ENCODE data around the gene ADGRL2. TPM values are rescaled to one million over a fixed set of nuclear protein-coding genes. Genes with fewer than 3 reads are reported as not detected.

Gene ADGRL2
- polyA plus RNA-seq, 1 donor from 2014 or later = 190 TPM

- Histone ChIP-seq H4K20me1 (ENCODE audit: insufficient read depth) (no peaks in the 10 kb centered on the region), H3K27ac (ENCODE audit: low read length) (no peak overlapping the region), H3K4me3 (ENCODE audit: low read length) (no peak overlapping the region), H3K4me2 (ENCODE audit: low read length) (peak overlapping the region; percentile 6), H3K79me2 (replicated peaks; ENCODE audit: insufficient read depth, low read length) (peaks cover 100% of the 10 kb centered on the region), H3K9me2 (ENCODE audit: insufficient read depth, low read length) (no peaks in the 10 kb centered on the region), H3F3A (ENCODE audit: insufficient read depth, low read length, poor library complexity, severe bottlenecking) (peaks cover 14% of the 10 kb centered on the region), H2AFZ (ENCODE audit: low read depth, low read length) (no peak overlapping the region), H3K27me3 (ENCODE audit: insufficient read depth, low read depth, low read length) (no peaks in the 10 kb centered on the region), H3K36me3 (ENCODE audit: insufficient read depth, low read length) (no peaks in the 10 kb centered on the region), H3K9ac (ENCODE audit: low read length) (no peak overlapping the region), H3K9me3 (ENCODE audit: low read length) (no peaks in the 10 kb centered on the region)
- TF ChIP-seq CTCF (IDR thresholded peaks at IDR 0.05; ENCODE audit: poor library complexity, severe bottlenecking) (peak; percentile 15), REST (IDR thresholded peaks at IDR 0.05; ENCODE audit: borderline replicate concordance) (no peak)
Observed at GRCh38 chr1:81808760-81809159, 8.0 kb downstream of the ADGRL2 start.

GRCh38 chr1:81809808-81810207 is 9.1 kb downstream of the ADGRL2 start:
- H3F3A ChIP-seq (ENCODE audit: insufficient read depth, low read length, poor library complexity, severe bottlenecking) = peaks cover 4% of the 10 kb centered on the region
- no peaks in the 10 kb centered on the region for H3K36me3 ChIP-seq (ENCODE audit: insufficient read depth, low read length)
- no peak overlapping the region for H2AFZ ChIP-seq (ENCODE audit: low read depth, low read length)
- H3K4me2 ChIP-seq (ENCODE audit: low read length) = peak overlapping the region; percentile 6
- no peak for TF ChIP-seq CTCF (IDR thresholded peaks at IDR 0.05; ENCODE audit: poor library complexity, severe bottlenecking)
- peak; percentile 11 for TF ChIP-seq RAD21 (conservative IDR thresholded peaks at IDR 0.05)
- TF ChIP-seq POLR2AphosphoS5 (IDR thresholded peaks at IDR 0.05) = peak; percentile 89
- TF ChIP-seq REST (IDR thresholded peaks at IDR 0.05; ENCODE audit: borderline replicate concordance) = no peak
- peak; percentile 96 for TF ChIP-seq EP300 (conservative IDR thresholded peaks at IDR 0.05; ENCODE audit: poor library complexity, severe bottlenecking)
- TF ChIP-seq SMC3 (conservative IDR thresholded peaks at IDR 0.05; ENCODE audit: poor library complexity) = peak; percentile 20
- peak overlapping the region; percentile 22 for H3K27ac ChIP-seq (ENCODE audit: low read length)
- peaks cover 100% of the 10 kb centered on the region for H3K79me2 ChIP-seq (replicated peaks; ENCODE audit: insufficient read depth, low read length)
- no peaks in the 10 kb centered on the region for H3K9me2 ChIP-seq (ENCODE audit: insufficient read depth, low read length)
- no peaks in the 10 kb centered on the region for H4K20me1 ChIP-seq (ENCODE audit: insufficient read depth)
- peak overlapping the region; percentile 3 for H3K4me3 ChIP-seq (ENCODE audit: low read length)
- no peak overlapping the region for H3K9ac ChIP-seq (ENCODE audit: low read length)
- no peaks in the 10 kb centered on the region for H3K27me3 ChIP-seq (ENCODE audit: insufficient read depth, low read depth, low read length)
- no peaks in the 10 kb centered on the region for H3K9me3 ChIP-seq (ENCODE audit: low read length)

Measured in neural cell (in vitro differentiated cells).